Measurements from ENCODE around the gene FAM133A.
A peak's percentile ranks its signal among the peaks of the same experiment; 100 is the strongest.

FAM133A gene

GRCh38 chrX:93673056-93673868, 744 bp upstream of the FAM133A start, which contains the start of gene NAP1L3:
TSS of gene NAP1L3 (minus strand) at chrX:93673578. CDS start at chrX:93673304, 274 bp downstream.
- no peaks in the 10 kb centered on the region for H3K79me1 ChIP-seq (ENCODE audit: low read depth, low read length)
- no peak within 1 kb of the TSS for H3K4ac ChIP-seq (ENCODE audit: low read length)
- H3K9me3 ChIP-seq (replicated peaks in 1 of 2; ENCODE audit: control insufficient read depth in 2 of 2, insufficient read depth in 1 of 2, low read depth in 1 of 2, low read length in 2 of 2) = no peaks in the 10 kb centered on the region
- no peak within 1 kb of the TSS for H3K14ac ChIP-seq (ENCODE audit: low read length)
- no peaks in the 10 kb centered on the region for H3K36me3 ChIP-seq (replicated peaks in 1 of 2; ENCODE audit: control insufficient read depth in 2 of 2, insufficient read depth in 2 of 2, low read length in 2 of 2)
- no peak within 1 kb of the TSS for H2BK120ac ChIP-seq (ENCODE audit: low read depth, low read length)
- H3K23ac ChIP-seq (ENCODE audit: low read depth, low read length, poor library complexity) = peak within 1 kb of the TSS; percentile 25
- peak; percentile 71 for DNase-seq (ENCODE audit: low spot score)
- no peak within 1 kb of the TSS for H2BK15ac ChIP-seq (ENCODE audit: low read length)
- H3K4me2 ChIP-seq (ENCODE audit: insufficient read depth, low read length, poor library complexity, severe bottlenecking) = peak within 1 kb of the TSS; percentile 57
- H3K27me3 ChIP-seq (ENCODE audit: control insufficient read depth in 3 of 3, insufficient read depth in 3 of 3, low read depth in 1 of 3, low read length in 3 of 3) = no peaks in the 10 kb centered on the region
- peak within 1 kb of the TSS; percentile 93 for H3K9ac ChIP-seq (ENCODE audit: low read depth, low read length, poor library complexity)
- H3K18ac ChIP-seq (ENCODE audit: low read length) = peak within 1 kb of the TSS; percentile 89
- H3K4me3 ChIP-seq (ENCODE audit: low read length in 2 of 2) = peak within 1 kb of the TSS; percentile 63 to 97
- peak within 1 kb of the TSS; percentile 98 for H2AFZ ChIP-seq (ENCODE audit: low read length)
- no peak within 1 kb of the TSS for H2AK5ac ChIP-seq (ENCODE audit: low read depth, low read length)
- no peak within 1 kb of the TSS for H4K91ac ChIP-seq (ENCODE audit: low read depth, low read length, poor library complexity)
- H2BK12ac ChIP-seq (ENCODE audit: low read length) = no peak within 1 kb of the TSS
- no peaks in the 10 kb centered on the region for H3K4me1 ChIP-seq (ENCODE audit: control insufficient read depth in 2 of 2, insufficient read depth in 1 of 2, low read depth in 1 of 2, low read length in 2 of 2)
- H4K8ac ChIP-seq (ENCODE audit: low read depth, low read length) = no peak within 1 kb of the TSS
- H3K27ac ChIP-seq (replicated peaks; ENCODE audit: low read length) = peak within 1 kb of the TSS; percentile 79
- no peak within 1 kb of the TSS for H2BK5ac ChIP-seq (ENCODE audit: low read length)
- WGBS, 2 donors (ENCODE audit: extremely low coverage in 2 of 2, insufficient read length in 2 of 2, insufficient replicate concordance in 1 of 2) = no CpG with 5 or more reads among the region's 51 CpGs

GRCh38 chrX:93695981-93696380, 22.0 kb downstream of the FAM133A start:
- WGBS, 2 donors (ENCODE audit: extremely low coverage in 2 of 2, insufficient read length in 2 of 2, insufficient replicate concordance in 1 of 2) = no CpG with 5 or more reads among the region's 6 CpGs
- Histone ChIP-seq H3K4me2 (ENCODE audit: insufficient read depth, low read length, poor library complexity, severe bottlenecking) (no peak overlapping the region), H3K23ac (ENCODE audit: low read depth, low read length, poor library complexity) (no peak overlapping the region), H2AFZ (ENCODE audit: low read length) (peak overlapping the region; percentile 35), H2BK5ac (ENCODE audit: low read length) (no peak overlapping the region), H4K8ac (ENCODE audit: low read depth, low read length) (no peak overlapping the region), H3K14ac (ENCODE audit: low read length) (no peak overlapping the region), H3K36me3 (replicated peaks in 1 of 2; ENCODE audit: control insufficient read depth in 2 of 2, insufficient read depth in 2 of 2, low read length in 2 of 2) (no peaks in the 10 kb centered on the region), H3K18ac (ENCODE audit: low read length) (no peak overlapping the region), H3K27me3 (ENCODE audit: control insufficient read depth in 3 of 3, insufficient read depth in 3 of 3, low read depth in 1 of 3, low read length in 3 of 3) (peaks cover 0 to 3% (median 0%) of the 10 kb centered on the region in 3 experiments), H2BK12ac (ENCODE audit: low read length) (no peak overlapping the region), H3K79me1 (ENCODE audit: low read depth, low read length) (no peaks in the 10 kb centered on the region), H3K9me3 (replicated peaks in 1 of 2; ENCODE audit: control insufficient read depth in 2 of 2, insufficient read depth in 1 of 2, low read depth in 1 of 2, low read length in 2 of 2) (no peaks in the 10 kb centered on the region), H3K4ac (ENCODE audit: low read length) (no peak overlapping the region), H4K91ac (ENCODE audit: low read depth, low read length, poor library complexity) (no peak overlapping the region), H2AK5ac (ENCODE audit: low read depth, low read length) (no peak overlapping the region), H2BK120ac (ENCODE audit: low read depth, low read length) (no peak overlapping the region), H2BK15ac (ENCODE audit: low read length) (no peak overlapping the region), H3K27ac (replicated peaks; ENCODE audit: low read length) (no peak overlapping the region), H3K4me3 (ENCODE audit: low read length in 2 of 2) (no peak overlapping the region), H3K9ac (ENCODE audit: low read depth, low read length, poor library complexity) (no peak overlapping the region), H3K4me1 (ENCODE audit: control insufficient read depth in 2 of 2, insufficient read depth in 1 of 2, low read depth in 1 of 2, low read length in 2 of 2) (no peaks in the 10 kb centered on the region)
- no peak for DNase-seq (ENCODE audit: low spot score)

GRCh38 chrX:93703701-93704100, 29.7 kb downstream of the FAM133A start:
- WGBS, 2 donors (ENCODE audit: extremely low coverage in 2 of 2, insufficient read length in 2 of 2, insufficient replicate concordance in 1 of 2) = no CpG with 5 or more reads among the region's 2 CpGs
- no peak overlapping the region for H2BK12ac ChIP-seq (ENCODE audit: low read length)
- H4K8ac ChIP-seq (ENCODE audit: low read depth, low read length) = no peak overlapping the region
- H2BK5ac ChIP-seq (ENCODE audit: low read length) = no peak overlapping the region
- H3K27ac ChIP-seq (replicated peaks; ENCODE audit: low read length) = no peak overlapping the region
- no peak overlapping the region for H3K23ac ChIP-seq (ENCODE audit: low read depth, low read length, poor library complexity)
- no peak for DNase-seq (ENCODE audit: low spot score)
- H3K9ac ChIP-seq (ENCODE audit: low read depth, low read length, poor library complexity) = no peak overlapping the region
- no peak overlapping the region for H2AK5ac ChIP-seq (ENCODE audit: low read depth, low read length)
- no peak overlapping the region for H2BK15ac ChIP-seq (ENCODE audit: low read length)
- peaks cover 0 to 3% (median 0%) of the 10 kb centered on the region in 3 experiments for H3K27me3 ChIP-seq (ENCODE audit: control insufficient read depth in 3 of 3, insufficient read depth in 3 of 3, low read depth in 1 of 3, low read length in 3 of 3)
- H3K36me3 ChIP-seq (replicated peaks in 1 of 2; ENCODE audit: control insufficient read depth in 2 of 2, insufficient read depth in 2 of 2, low read length in 2 of 2) = no peaks in the 10 kb centered on the region
- H3K79me1 ChIP-seq (ENCODE audit: low read depth, low read length) = no peaks in the 10 kb centered on the region
- H3K9me3 ChIP-seq (replicated peaks in 1 of 2; ENCODE audit: control insufficient read depth in 2 of 2, insufficient read depth in 1 of 2, low read depth in 1 of 2, low read length in 2 of 2) = no peaks in the 10 kb centered on the region
- no peak overlapping the region for H3K4ac ChIP-seq (ENCODE audit: low read length)
- H2AFZ ChIP-seq (ENCODE audit: low read length) = no peak overlapping the region
- H2BK120ac ChIP-seq (ENCODE audit: low read depth, low read length) = no peak overlapping the region
- no peak overlapping the region for H3K4me3 ChIP-seq (ENCODE audit: low read length in 2 of 2)
- H3K18ac ChIP-seq (ENCODE audit: low read length) = no peak overlapping the region
- no peak overlapping the region for H3K4me2 ChIP-seq (ENCODE audit: insufficient read depth, low read length, poor library complexity, severe bottlenecking)
- H4K91ac ChIP-seq (ENCODE audit: low read depth, low read length, poor library complexity) = no peak overlapping the region
- H3K14ac ChIP-seq (ENCODE audit: low read length) = no peak overlapping the region
- no peaks in the 10 kb centered on the region for H3K4me1 ChIP-seq (ENCODE audit: control insufficient read depth in 2 of 2, insufficient read depth in 1 of 2, low read depth in 1 of 2, low read length in 2 of 2)

- Histone ChIP-seq H3K36me3 (replicated peaks in 1 of 2; ENCODE audit: control insufficient read depth in 2 of 2, insufficient read depth in 2 of 2, low read length in 2 of 2) (no peaks in the 10 kb centered on the region), H3K4me2 (ENCODE audit: insufficient read depth, low read length, poor library complexity, severe bottlenecking) (no peak overlapping the region), H3K18ac (ENCODE audit: low read length) (no peak overlapping the region), H3K27me3 (ENCODE audit: control insufficient read depth in 3 of 3, insufficient read depth in 3 of 3, low read depth in 1 of 3, low read length in 3 of 3) (no peaks in the 10 kb centered on the region), H3K9ac (ENCODE audit: low read depth, low read length, poor library complexity) (no peak overlapping the region), H3K4ac (ENCODE audit: low read length) (no peak overlapping the region), H3K4me1 (ENCODE audit: control insufficient read depth in 2 of 2, insufficient read depth in 1 of 2, low read depth in 1 of 2, low read length in 2 of 2) (no peaks in the 10 kb centered on the region), H2BK120ac (ENCODE audit: low read depth, low read length) (no peak overlapping the region), H2BK12ac (ENCODE audit: low read length) (no peak overlapping the region), H4K91ac (ENCODE audit: low read depth, low read length, poor library complexity) (no peak overlapping the region), H3K23ac (ENCODE audit: low read depth, low read length, poor library complexity) (no peak overlapping the region), H3K14ac (ENCODE audit: low read length) (no peak overlapping the region), H4K8ac (ENCODE audit: low read depth, low read length) (no peak overlapping the region), H3K4me3 (ENCODE audit: low read length in 2 of 2) (no peak overlapping the region), H3K9me3 (replicated peaks in 1 of 2; ENCODE audit: control insufficient read depth in 2 of 2, insufficient read depth in 1 of 2, low read depth in 1 of 2, low read length in 2 of 2) (no peaks in the 10 kb centered on the region), H3K27ac (replicated peaks; ENCODE audit: low read length) (no peak overlapping the region), H2BK5ac (ENCODE audit: low read length) (no peak overlapping the region), H2BK15ac (ENCODE audit: low read length) (no peak overlapping the region), H2AFZ (ENCODE audit: low read length) (no peak overlapping the region), H2AK5ac (ENCODE audit: low read depth, low read length) (no peak overlapping the region), H3K79me1 (ENCODE audit: low read depth, low read length) (no peaks in the 10 kb centered on the region)
- WGBS, 2 donors (ENCODE audit: extremely low coverage in 2 of 2, insufficient read length in 2 of 2, insufficient replicate concordance in 1 of 2) = no CpG with 5 or more reads among the region's 4 CpGs
- DNase-seq (ENCODE audit: low spot score) = no peak
Observed at GRCh38 chrX:93711076-93711475, 37.1 kb downstream of the FAM133A start.

Measured in neuronal stem cell (in vitro differentiated cells).